K562 (cell line): ENCODE measurements around the gene TEX54. TPM values are rescaled to one million over a fixed set of nuclear protein-coding genes. Genes with fewer than 3 reads are reported as not detected.
A peak's percentile ranks its signal among the peaks of the same experiment; 100 is the strongest.

Source experiments
- ARHGAP35 ChIP-seq: fragments of 450-650 bp; IDR thresholded peaks from 2 replicates; pipeline ENCODE4 v1.6.1; 2018; ENCODE audit not compliant: partially characterized antibody
- CBX5 ChIP-seq: IDR thresholded peaks from 2 replicates; pipeline ENCODE4 v1.6.1; 2014; ENCODE audit warnings: low read depth, borderline replicate concordance
- EGR1 ChIP-seq: fragments of 450-650 bp; conservative IDR thresholded peaks from 2 replicates; pipeline ENCODE4 v1.6.1; 2017; ENCODE audit warnings: mild to moderate bottlenecking
- ERF ChIP-seq: fragments of 450-650 bp; formaldehyde crosslinking; IDR thresholded peaks from 2 replicates; pipeline ENCODE4 v1.4.0; 2020; ENCODE audit warnings: mild to moderate bottlenecking, mixed read lengths
- FOSL1 ChIP-seq: fragments of 200-800 bp; sonication (Bioruptor generic); conservative IDR thresholded peaks from 2 replicates; pipeline ENCODE4 v1.6.1; 2016; ENCODE audit warnings: missing genetic modification characterization, missing compliant biosample characterization
- KLF1 ChIP-seq: fragments of 450-650 bp; IDR thresholded peaks from 2 replicates; pipeline ENCODE4 v1.6.1; 2016; ENCODE audit warnings: missing genetic modification characterization, missing compliant biosample characterization
- KLF6 ChIP-seq: fragments of 250-450 bp; sonication (Bioruptor Pico); IDR thresholded peaks from 2 replicates; pipeline ENCODE4 v1.4.0; 2020; ENCODE audit warnings: mild to moderate bottlenecking, moderate library complexity, borderline replicate concordance
- MYNN ChIP-seq, 2 experiments: sonication (generic); formaldehyde crosslinking in 1 of 2; IDR thresholded peaks; 2 replicates each; pipeline versions ENCODE4 v1.5.0 to v1.6.1; 2016 to 2020; ENCODE audit warnings: antibody characterized with exemption in 1 of 2, missing genetic modification reagents in 1 of 2
- NFIC ChIP-seq: fragments of 450-650 bp; IDR thresholded peaks from 2 replicates; pipeline ENCODE4 v1.6.1; 2017; ENCODE audit warnings: mild to moderate bottlenecking, inconsistent platforms
- SP1 ChIP-seq: sonication (generic); formaldehyde crosslinking; IDR thresholded peaks from 2 replicates; pipeline ENCODE4 v1.8.1; 2022; ENCODE audit warnings: mild to moderate bottlenecking, missing genetic modification reagents
- TEAD1 ChIP-seq, 2 experiments: fragments of 450-650 bp in 1 of 2; sonication (generic) in 1 of 2; formaldehyde crosslinking; IDR thresholded peaks; 2 replicates each; pipeline versions ENCODE4 v1.4.0 to v1.8.0; 2020 to 2022; ENCODE audit warnings: mild to moderate bottlenecking in 2 of 2, missing genetic modification reagents in 1 of 2
- ZZZ3 ChIP-seq: fragments of 450-650 bp; IDR thresholded peaks from 2 replicates; pipeline ENCODE4 v1.6.1; 2016; ENCODE audit warnings: antibody characterized with exemption, mild to moderate bottlenecking, moderate library complexity
- polyA plus RNA-seq, 8 experiments: library from polyadenylated mRNA; depleted of rRNA in 4 of 8; stranded (reverse) in 5 of 8; unstranded in 3 of 8; fragments of >200 nt; fragmentation: Nextera tagmentation in 2 of 8; fragmentation: Illumina TruSeq in 1 of 8; extraction: Ambion mirVana in 2 of 8; extraction: Trizol in 1 of 8; gene quantifications; 2 replicates each; pipeline versions ENCODE4 v1.2.1 to v1.2.3, GENCODE V29; 2011 to 2014; ENCODE audit warnings: inconsistent platforms in 1 of 8, missing spikeins in 1 of 8
- total RNA-seq, 7 experiments: library from RNA; depleted of rRNA in 6 of 7; stranded (reverse); fragments of >200 nt in 6 of 7; fragmentation: Illumina TruSeq in 2 of 7; extraction: Trizol in 2 of 7; gene quantifications; 2 replicates each; pipeline versions ENCODE4 v1.2.1 to v1.2.3, GENCODE V29; 2011 to 2021; ENCODE audit warnings: low replicate concordance in 1 of 7
- TF ChIP-seq, protein P1 (sequence below): sonication (generic); formaldehyde crosslinking; IDR thresholded peaks from 2 replicates; pipeline ENCODE4 v1.8.1; 2023; ENCODE audit warnings: mild to moderate bottlenecking, missing genetic modification reagents
- TF ChIP-seq, protein P2 (sequence below), 2 experiments: fragments of 450-650 bp in 1 of 2; IDR thresholded peaks; 2 replicates each; pipeline ENCODE4 v1.6.1; 2011 to 2017; ENCODE audit warnings: low read depth in 2 of 2, antibody characterized with exemption in 1 of 2, borderline replicate concordance in 1 of 2, low read length in 1 of 2, mild to moderate bottlenecking in 1 of 2, mixed read lengths in 1 of 2; ENCODE audit not compliant: control insufficient read depth in 1 of 2
- TF ChIP-seq, protein P3 (sequence below): sonication (generic); formaldehyde crosslinking; IDR thresholded peaks from 2 replicates; pipeline ENCODE4 v1.8.0; 2022; ENCODE audit warnings: missing genetic modification reagents, mild to moderate bottlenecking, moderate library complexity, borderline replicate concordance
- TF ChIP-seq, protein P4 (sequence below): fragments of 450-650 bp; IDR thresholded peaks from 2 replicates; pipeline ENCODE4 v1.6.1; 2018; ENCODE audit not compliant: partially characterized antibody
- TF ChIP-seq, protein P5 (sequence below): sonication (generic); formaldehyde crosslinking; IDR thresholded peaks from 2 replicates; pipeline ENCODE4 v1.9.0; 2022; ENCODE audit warnings: mild to moderate bottlenecking, missing genetic modification reagents

TEX54 gene
- total and polyA plus RNA-seq, 9 of the 15 experiments (the other 6 are each of a cell fraction or from before 2014, with no cell fraction given), result not detected

DNA sequence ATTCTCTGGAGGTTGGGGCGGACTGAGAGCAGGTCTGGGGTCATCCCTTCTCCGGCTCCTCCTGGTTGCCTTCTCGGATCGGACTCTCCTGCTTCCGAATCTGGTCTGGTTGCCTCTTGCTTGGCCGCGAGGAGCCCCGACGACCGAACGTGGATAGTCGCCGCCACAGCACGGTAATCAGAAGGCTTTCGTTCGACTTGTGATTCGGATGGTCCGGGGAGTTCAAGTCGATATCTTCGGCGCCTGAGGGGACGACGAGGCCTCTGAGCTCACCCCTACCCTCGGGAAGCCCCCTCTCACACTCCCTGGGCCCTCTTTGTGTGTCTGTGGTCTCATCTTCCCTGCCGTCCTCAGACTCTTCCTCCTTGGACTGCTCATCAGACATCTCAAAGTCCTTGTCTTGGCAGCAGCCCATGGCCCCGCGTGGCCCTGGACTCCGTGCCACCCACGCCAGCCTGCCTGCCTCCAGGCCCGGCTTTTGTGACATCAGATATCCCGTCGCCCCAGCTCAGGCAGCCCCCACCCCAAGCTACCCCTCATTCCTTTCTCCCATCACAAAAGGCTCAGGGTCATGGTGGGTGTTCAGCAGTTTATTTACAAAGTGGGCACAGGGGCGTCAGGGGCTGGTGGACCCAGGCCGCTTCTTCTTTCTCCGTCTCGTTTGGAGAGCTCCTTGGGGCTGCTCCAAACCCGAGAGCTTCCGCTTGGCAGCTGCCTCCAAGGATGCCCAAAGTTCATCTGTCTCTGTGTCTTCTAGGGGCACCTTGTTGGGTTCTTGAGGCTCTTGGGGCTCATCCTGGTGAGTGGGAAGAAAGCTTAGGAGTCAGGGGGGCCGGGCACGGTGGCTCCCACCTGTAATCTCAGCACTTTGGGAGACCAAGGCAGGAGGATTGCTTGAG, at the start of gene TEX54 (continued):
- TF ChIP-seq, protein P1, sequence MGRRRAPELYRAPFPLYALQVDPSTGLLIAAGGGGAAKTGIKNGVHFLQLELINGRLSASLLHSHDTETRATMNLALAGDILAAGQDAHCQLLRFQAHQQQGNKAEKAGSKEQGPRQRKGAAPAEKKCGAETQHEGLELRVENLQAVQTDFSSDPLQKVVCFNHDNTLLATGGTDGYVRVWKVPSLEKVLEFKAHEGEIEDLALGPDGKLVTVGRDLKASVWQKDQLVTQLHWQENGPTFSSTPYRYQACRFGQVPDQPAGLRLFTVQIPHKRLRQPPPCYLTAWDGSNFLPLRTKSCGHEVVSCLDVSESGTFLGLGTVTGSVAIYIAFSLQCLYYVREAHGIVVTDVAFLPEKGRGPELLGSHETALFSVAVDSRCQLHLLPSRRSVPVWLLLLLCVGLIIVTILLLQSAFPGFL (CRISPR knock-in tag), result no peak
- TF ChIP-seq KLF1 (tag), result no peak
- TF ChIP-seq EGR1, result peak; percentile 38; the same call in 1 of the 2 replicates
- TF ChIP-seq, protein P2, sequence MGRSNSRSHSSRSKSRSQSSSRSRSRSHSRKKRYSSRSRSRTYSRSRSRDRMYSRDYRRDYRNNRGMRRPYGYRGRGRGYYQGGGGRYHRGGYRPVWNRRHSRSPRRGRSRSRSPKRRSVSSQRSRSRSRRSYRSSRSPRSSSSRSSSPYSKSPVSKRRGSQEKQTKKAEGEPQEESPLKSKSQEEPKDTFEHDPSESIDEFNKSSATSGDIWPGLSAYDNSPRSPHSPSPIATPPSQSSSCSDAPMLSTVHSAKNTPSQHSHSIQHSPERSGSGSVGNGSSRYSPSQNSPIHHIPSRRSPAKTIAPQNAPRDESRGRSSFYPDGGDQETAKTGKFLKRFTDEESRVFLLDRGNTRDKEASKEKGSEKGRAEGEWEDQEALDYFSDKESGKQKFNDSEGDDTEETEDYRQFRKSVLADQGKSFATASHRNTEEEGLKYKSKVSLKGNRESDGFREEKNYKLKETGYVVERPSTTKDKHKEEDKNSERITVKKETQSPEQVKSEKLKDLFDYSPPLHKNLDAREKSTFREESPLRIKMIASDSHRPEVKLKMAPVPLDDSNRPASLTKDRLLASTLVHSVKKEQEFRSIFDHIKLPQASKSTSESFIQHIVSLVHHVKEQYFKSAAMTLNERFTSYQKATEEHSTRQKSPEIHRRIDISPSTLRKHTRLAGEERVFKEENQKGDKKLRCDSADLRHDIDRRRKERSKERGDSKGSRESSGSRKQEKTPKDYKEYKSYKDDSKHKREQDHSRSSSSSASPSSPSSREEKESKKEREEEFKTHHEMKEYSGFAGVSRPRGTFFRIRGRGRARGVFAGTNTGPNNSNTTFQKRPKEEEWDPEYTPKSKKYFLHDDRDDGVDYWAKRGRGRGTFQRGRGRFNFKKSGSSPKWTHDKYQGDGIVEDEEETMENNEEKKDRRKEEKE (IDR thresholded peaks at IDR 0.05; ENCODE audit: borderline replicate concordance in 1 of 2, control insufficient read depth in 1 of 2, low read depth in 2 of 2, low read length in 1 of 2), result no peak
- TF ChIP-seq, protein P3, sequence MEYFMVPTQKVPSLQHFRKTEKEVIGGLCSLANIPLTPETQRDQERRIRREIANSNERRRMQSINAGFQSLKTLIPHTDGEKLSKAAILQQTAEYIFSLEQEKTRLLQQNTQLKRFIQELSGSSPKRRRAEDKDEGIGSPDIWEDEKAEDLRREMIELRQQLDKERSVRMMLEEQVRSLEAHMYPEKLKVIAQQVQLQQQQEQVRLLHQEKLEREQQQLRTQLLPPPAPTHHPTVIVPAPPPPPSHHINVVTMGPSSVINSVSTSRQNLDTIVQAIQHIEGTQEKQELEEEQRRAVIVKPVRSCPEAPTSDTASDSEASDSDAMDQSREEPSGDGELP (CRISPR knock-in tag), result peak; percentile 33; the same call in 1 of the 2 replicates
- peak in 1 of 2 experiments; percentile 70; a peak in 1 of 4 replicates for TF ChIP-seq TEAD1 (CRISPR knock-in tag; IDR thresholded peaks at IDR 0.05)
- TF ChIP-seq ARHGAP35, result no peak
- TF ChIP-seq NFIC, result peak; percentile 30; the same call in 1 of the 2 replicates
- no peak for TF ChIP-seq KLF6 (CRISPR knock-in tag)
- TF ChIP-seq, protein P4, sequence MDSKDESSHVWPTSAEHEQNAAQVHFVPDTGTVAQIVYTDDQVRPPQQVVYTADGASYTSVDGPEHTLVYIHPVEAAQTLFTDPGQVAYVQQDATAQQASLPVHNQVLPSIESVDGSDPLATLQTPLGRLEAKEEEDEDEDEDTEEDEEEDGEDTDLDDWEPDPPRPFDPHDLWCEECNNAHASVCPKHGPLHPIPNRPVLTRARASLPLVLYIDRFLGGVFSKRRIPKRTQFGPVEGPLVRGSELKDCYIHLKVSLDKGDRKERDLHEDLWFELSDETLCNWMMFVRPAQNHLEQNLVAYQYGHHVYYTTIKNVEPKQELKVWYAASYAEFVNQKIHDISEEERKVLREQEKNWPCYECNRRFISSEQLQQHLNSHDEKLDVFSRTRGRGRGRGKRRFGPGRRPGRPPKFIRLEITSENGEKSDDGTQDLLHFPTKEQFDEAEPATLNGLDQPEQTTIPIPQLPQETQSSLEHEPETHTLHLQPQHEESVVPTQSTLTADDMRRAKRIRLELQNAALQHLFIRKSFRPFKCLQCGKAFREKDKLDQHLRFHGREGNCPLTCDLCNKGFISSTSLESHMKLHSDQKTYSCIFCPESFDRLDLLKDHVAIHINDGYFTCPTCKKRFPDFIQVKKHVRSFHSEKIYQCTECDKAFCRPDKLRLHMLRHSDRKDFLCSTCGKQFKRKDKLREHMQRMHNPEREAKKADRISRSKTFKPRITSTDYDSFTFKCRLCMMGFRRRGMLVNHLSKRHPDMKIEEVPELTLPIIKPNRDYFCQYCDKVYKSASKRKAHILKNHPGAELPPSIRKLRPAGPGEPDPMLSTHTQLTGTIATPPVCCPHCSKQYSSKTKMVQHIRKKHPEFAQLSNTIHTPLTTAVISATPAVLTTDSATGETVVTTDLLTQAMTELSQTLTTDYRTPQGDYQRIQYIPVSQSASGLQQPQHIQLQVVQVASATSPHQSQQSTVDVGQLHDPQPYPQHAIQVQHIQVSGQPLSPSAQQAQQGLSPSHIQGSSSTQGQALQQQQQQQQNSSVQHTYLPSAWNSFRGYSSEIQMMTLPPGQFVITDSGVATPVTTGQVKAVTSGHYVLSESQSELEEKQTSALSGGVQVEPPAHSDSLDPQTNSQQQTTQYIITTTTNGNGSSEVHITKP, result peak; percentile 47
- TF ChIP-seq, protein P5, sequence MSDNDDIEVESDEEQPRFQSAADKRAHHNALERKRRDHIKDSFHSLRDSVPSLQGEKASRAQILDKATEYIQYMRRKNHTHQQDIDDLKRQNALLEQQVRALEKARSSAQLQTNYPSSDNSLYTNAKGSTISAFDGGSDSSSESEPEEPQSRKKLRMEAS (CRISPR knock-in tag), result peak; percentile 72
- TF ChIP-seq ZZZ3, result no peak
- 0 out of 2 replicates have a peak, but pooled peaks have one; percentile 12 for TF ChIP-seq FOSL1 (tag)
- TF ChIP-seq MYNN (IDR thresholded peaks at IDR 0.05), result 0 out of 2 replicates have a peak, but pooled peaks have one; percentile 49
- no peak for TF ChIP-seq MYNN (CRISPR knock-in tag; IDR thresholded peaks at IDR 0.05)
- TF ChIP-seq ERF (CRISPR knock-in tag), result no peak
- no peak for TF ChIP-seq CBX5
- no peak for TF ChIP-seq SP1
